Activated naive CD4-positive, alpha-beta T cell (primary cell): ENCODE results near the gene NVL.
"Not testable (repeated sequence)": the region's sequence is repeated elsewhere in the genome, so short reads cannot be mapped to it uniquely, and the experiment has no call there.

Experiments used
- DNase-seq, 4 experiments: peaks; one replicate each; lab custom pipeline; 2025; lab: John Stamatoyannopoulos, UW

The NVL gene

GRCh38 chr1:224338150-224338838, 8.3 kb upstream of the NVL start:
- DNase-seq, result no peak

- no peak for DNase-seq
Observed at GRCh38 chr1:224333939-224334786, 4.2 kb upstream of the NVL start.

GRCh38 chr1:224333309-224333926, 3.4 kb upstream of the NVL start:
- DNase-seq, result no peak

- DNase-seq, result no peak
Observed at GRCh38 chr1:224331824-224332223, 1.9 kb upstream of the NVL start.

- no peak for DNase-seq
Observed at GRCh38 chr1:224331326-224331725, 1.4 kb upstream of the NVL start.

- DNase-seq, result no peak
Observed at GRCh38 chr1:224329484-224329841, 509 bp downstream of the NVL start.

- DNase-seq, result no peak
Observed at GRCh38 chr1:224328644-224329043, 1.3 kb downstream of the NVL start.

GRCh38 chr1:224325959-224326358, 4.0 kb downstream of the NVL start:
- DNase-seq, result no peak

GRCh38 chr1:224321706-224322105, 8.3 kb downstream of the NVL start:
- DNase-seq, result no peak

- no peak for DNase-seq
Observed at GRCh38 chr1:224317383-224318045, 12.5 kb downstream of the NVL start.

GRCh38 chr1:224312025-224312424, 17.9 kb downstream of the NVL start:
- DNase-seq, result no peak

- DNase-seq, result not testable (repeated sequence)
Observed at GRCh38 chr1:224311503-224311902, 18.5 kb downstream of the NVL start.

GRCh38 chr1:224308064-224308463, 21.9 kb downstream of the NVL start:
- DNase-seq, result no peak

GRCh38 chr1:224304767-224305166, 25.2 kb downstream of the NVL start:
- no peak for DNase-seq

- DNase-seq, result no peak
Observed at GRCh38 chr1:224302947-224303346, 27.0 kb downstream of the NVL start.

GRCh38 chr1:224301391-224301790, 28.6 kb downstream of the NVL start:
- no peak for DNase-seq

GRCh38 chr1:224300346-224300745, 29.6 kb downstream of the NVL start:
- DNase-seq, result no peak

- no peak for DNase-seq
Observed at GRCh38 chr1:224298346-224299330, 31.3 kb downstream of the NVL start.

- DNase-seq, result no peak
Observed at GRCh38 chr1:224294775-224295174, 35.2 kb downstream of the NVL start.

GRCh38 chr1:224292419-224292818, 37.6 kb downstream of the NVL start:
- DNase-seq, result no peak

- DNase-seq, result no peak
Observed at GRCh38 chr1:224289396-224289795, 40.6 kb downstream of the NVL start.
